Cardiac muscle cell (in vitro differentiated cells and primary cell): ENCODE measurements around the gene TDRD12. TPM values are rescaled to one million over a fixed set of nuclear protein-coding genes. Genes with fewer than 3 reads are reported as not detected.

ENCODE experiments used
- DNase-seq, 2 donors: peaks; one replicate each; pipeline versions ENCODE4 v3.0.0 to v3.0.0-alpha.2; 2010 to 2017; ENCODE audit warnings: low read depth in 1 of 2, low spot score in 1 of 2
- H3K27ac ChIP-seq: fragments of 200-600 bp; sonication (generic); 2 replicates; pipeline ENCODE4 v1.5.1; 2016
- H3K27me3 ChIP-seq: fragments of 200-600 bp; sonication (generic); 2 replicates; pipeline ENCODE4 v1.6.0; 2016; ENCODE audit warnings: control low read depth
- H3K36me3 ChIP-seq: fragments of 200-600 bp; sonication (generic); 2 replicates; pipeline ENCODE4 v1.5.1; 2016; ENCODE audit warnings: control low read depth
- H3K4me1 ChIP-seq: fragments of 200-600 bp; sonication (generic); 2 replicates; pipeline ENCODE4 v1.8.1; 2017; ENCODE audit warnings: low read depth, mild to moderate bottlenecking, mixed run types
- H3K4me3 ChIP-seq: fragments of 200-600 bp; sonication (generic); 2 replicates; pipeline ENCODE4 v1.5.1; 2016; ENCODE audit warnings: mild to moderate bottlenecking
- H3K9me3 ChIP-seq: fragments of 200-600 bp; sonication (generic); 2 replicates; pipeline ENCODE4 v1.5.1; 2017; ENCODE audit warnings: low read depth, mild to moderate bottlenecking, control low read depth
- polyA plus RNA-seq: library from polyadenylated mRNA; unstranded; fragments of >200 nt; fragmentation: Nextera tagmentation; extraction: Ambion mirVana; gene quantifications from 2 replicates; pipeline ENCODE4 v1.2.1, GENCODE V29; 2016
- total RNA-seq: library from RNA; depleted of rRNA; stranded (reverse); fragments of >200 nt; gene quantifications from 2 replicates; pipeline ENCODE4 v1.2.3, GENCODE V29; 2016
- TF ChIP-seq, protein P1 (sequence below): IDR thresholded peaks from 2 replicates; pipeline ENCODE4 v1.5.1; 2012; ENCODE audit warnings: low read depth, mild to moderate bottlenecking, low read length

The TDRD12 gene
- total and polyA plus RNA-seq, 2 experiments from 2014 or later = 0.03 to 0.10 TPM

DNA sequence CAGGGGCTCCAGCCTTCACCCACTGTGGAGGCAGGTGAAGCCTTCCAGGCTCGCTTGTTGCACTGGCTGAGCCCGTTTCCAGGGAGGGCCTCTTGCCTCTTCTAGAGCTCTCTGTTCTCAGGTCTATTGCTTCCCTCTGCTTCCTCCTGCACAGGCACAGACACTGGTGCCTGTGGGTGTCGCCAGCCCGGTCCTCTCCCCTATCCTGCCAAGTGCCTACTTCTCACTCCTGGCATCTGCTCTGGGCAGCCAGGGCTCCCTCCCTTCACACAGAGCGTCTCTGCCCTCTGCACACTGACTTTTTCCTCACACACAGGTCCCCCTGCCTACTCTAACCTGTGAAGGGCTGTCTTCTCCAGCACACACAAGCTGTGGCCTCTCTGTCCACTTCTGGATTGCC is 89.7 kb downstream of the TDRD12 start:
- Histone ChIP-seq H3K27ac (no peak overlapping the region), H3K9me3 (no peaks in the 10 kb centered on the region), H3K36me3 (no peaks in the 10 kb centered on the region), H3K4me1 (no peaks in the 10 kb centered on the region), H3K4me3 (no peak overlapping the region), H3K27me3 (no peaks in the 10 kb centered on the region)
- TF ChIP-seq, protein P1, sequence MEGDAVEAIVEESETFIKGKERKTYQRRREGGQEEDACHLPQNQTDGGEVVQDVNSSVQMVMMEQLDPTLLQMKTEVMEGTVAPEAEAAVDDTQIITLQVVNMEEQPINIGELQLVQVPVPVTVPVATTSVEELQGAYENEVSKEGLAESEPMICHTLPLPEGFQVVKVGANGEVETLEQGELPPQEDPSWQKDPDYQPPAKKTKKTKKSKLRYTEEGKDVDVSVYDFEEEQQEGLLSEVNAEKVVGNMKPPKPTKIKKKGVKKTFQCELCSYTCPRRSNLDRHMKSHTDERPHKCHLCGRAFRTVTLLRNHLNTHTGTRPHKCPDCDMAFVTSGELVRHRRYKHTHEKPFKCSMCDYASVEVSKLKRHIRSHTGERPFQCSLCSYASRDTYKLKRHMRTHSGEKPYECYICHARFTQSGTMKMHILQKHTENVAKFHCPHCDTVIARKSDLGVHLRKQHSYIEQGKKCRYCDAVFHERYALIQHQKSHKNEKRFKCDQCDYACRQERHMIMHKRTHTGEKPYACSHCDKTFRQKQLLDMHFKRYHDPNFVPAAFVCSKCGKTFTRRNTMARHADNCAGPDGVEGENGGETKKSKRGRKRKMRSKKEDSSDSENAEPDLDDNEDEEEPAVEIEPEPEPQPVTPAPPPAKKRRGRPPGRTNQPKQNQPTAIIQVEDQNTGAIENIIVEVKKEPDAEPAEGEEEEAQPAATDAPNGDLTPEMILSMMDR = no peak
- DNase-seq = no peak

DNA sequence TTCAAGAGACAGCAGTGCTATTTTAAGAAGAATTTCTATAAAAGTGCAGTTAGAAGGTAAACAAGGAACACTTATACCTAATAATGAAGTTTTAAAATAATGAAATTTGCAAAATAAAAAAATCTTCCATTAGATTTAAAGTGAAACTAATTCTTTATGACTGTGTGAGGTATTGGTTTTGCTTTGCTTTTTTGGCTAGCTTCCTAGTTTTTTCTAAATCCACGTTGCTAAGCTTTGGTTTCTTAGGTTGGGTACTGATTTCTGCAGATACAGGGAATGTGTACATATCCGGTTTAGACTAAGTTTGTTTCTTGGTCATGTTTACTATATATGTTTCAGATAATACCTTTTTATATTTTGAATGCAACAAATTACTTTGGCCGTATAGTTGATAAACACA is 90.2 kb downstream of the TDRD12 start:
- Histone ChIP-seq H3K4me3 (no peak overlapping the region), H3K9me3 (no peaks in the 10 kb centered on the region), H3K27me3 (no peaks in the 10 kb centered on the region), H3K36me3 (no peaks in the 10 kb centered on the region), H3K27ac (no peak overlapping the region), H3K4me1 (no peaks in the 10 kb centered on the region)
- TF ChIP-seq, protein P1 = no peak
- DNase-seq = no peak

DNA sequence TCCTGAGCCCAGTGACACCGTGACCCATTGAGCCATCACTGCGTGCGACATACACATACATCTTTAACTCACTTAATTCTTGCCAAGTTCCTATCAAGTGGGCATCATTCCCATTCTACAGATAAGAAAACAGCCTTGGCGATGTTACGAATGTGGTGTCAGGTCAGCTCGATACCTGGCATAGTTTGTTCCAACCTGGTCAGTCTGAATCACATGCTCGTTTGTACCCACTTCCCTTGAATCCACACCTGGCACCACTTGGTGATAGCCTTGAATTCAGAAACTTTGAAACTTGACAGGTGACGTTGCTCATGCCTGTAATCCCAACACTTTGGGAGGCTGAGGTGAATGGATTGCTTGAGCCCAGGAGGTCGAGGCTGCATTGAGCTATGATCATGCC is 90.9 kb downstream of the TDRD12 start:
- no peak overlapping the region for H3K4me3 ChIP-seq

DNA sequence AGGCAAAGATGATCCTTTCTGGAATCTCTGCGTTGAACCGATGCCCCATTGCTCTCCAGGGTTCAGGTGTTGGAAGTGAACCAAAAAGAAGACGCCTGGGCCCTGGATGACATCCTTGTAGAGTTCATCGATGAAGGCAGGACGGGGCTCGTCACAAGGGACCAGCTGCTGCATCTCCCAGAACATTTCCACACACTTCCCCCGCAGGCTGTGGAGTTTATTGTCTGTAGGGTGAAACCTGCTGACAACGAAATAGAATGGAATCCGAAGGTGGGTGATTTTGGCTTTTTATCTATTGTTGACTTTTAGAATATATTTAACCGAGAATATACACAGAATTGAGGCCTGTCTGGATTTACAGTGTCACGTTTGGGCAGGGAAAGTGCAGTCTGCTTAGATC is 91.6 kb downstream of the TDRD12 start:
- no peak overlapping the region for H3K27ac ChIP-seq
- TF ChIP-seq, protein P1 = no peak
- H3K27me3 ChIP-seq = no peaks in the 10 kb centered on the region
- no peaks in the 10 kb centered on the region for H3K4me1 ChIP-seq
- H3K4me3 ChIP-seq = no peak overlapping the region
- DNase-seq = no peak
- no peaks in the 10 kb centered on the region for H3K36me3 ChIP-seq
- no peaks in the 10 kb centered on the region for H3K9me3 ChIP-seq

More for the DNA sequence above, 90.9 kb downstream of the TDRD12 start:
- TF ChIP-seq, protein P1 = no peak
- H3K4me1 ChIP-seq = no peaks in the 10 kb centered on the region
- no peaks in the 10 kb centered on the region for H3K9me3 ChIP-seq
- H3K27ac ChIP-seq = no peak overlapping the region
- no peaks in the 10 kb centered on the region for H3K27me3 ChIP-seq
- no peak for DNase-seq
- no peaks in the 10 kb centered on the region for H3K36me3 ChIP-seq

DNA sequence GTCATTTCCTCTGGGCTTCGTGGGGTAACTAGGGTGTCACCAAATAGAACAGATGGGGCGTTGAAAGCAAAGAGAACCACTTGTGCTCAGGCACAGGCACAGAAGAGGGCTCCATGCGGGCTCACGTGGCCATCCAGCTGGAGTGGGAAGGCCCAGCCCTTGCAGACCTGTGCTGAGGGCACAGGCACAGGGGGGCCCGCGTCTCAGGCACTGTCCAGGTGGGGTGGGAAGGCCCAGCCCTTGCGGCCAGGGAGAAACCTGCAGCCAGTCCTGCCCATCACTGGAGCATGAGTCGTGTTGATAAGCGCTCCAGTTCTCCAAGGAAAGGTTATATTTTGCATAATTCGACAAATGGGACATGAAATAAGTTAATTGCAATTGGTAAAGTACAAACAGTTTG is 92.5 kb downstream of the TDRD12 start:
- Histone ChIP-seq H3K4me1 (no peaks in the 10 kb centered on the region), H3K27me3 (no peaks in the 10 kb centered on the region), H3K36me3 (no peaks in the 10 kb centered on the region), H3K27ac (no peak overlapping the region), H3K9me3 (no peaks in the 10 kb centered on the region), H3K4me3 (no peak overlapping the region)
- no peak for DNase-seq
- TF ChIP-seq, protein P1 = no peak

DNA sequence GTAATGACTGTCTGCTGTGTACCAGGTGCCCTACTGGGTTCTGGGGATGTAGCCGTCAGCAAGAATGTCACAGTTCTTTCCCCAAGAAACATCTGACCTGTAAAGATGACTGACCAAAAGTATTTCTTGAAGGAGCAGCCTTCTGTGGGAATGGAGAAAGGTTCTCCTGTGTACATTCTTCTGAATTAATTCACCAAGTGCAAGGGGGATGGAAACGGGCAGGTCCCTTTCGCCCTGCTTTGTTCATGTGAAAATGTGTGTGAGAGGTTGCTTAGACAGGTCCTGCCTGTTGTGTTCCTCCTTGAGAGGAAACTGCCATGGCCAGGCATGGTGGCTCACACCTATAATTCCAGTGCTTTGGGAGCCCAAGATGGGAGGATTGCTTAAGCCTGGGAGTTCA is 93.0 kb downstream of the TDRD12 start:
- H3K27ac ChIP-seq = no peak overlapping the region
- DNase-seq = no peak
- H3K4me1 ChIP-seq = no peaks in the 10 kb centered on the region
- H3K27me3 ChIP-seq = no peaks in the 10 kb centered on the region
- H3K36me3 ChIP-seq = no peaks in the 10 kb centered on the region
- TF ChIP-seq, protein P1 = no peak
- no peaks in the 10 kb centered on the region for H3K9me3 ChIP-seq
- no peak overlapping the region for H3K4me3 ChIP-seq
